Activated naive CD4-positive, alpha-beta T cell treated with anti-CD3 and anti-CD28 coated beads, Interleukin-2, amount 50 U/mL, for 24 hours (primary cell): ENCODE measurements around the gene AATK.

ENCODE experiments used
- H3K27ac Mint-ChIP-seq: one replicate; pipeline ENCODE4 v1.8.0; 2021; ENCODE audit warnings: mild to moderate bottlenecking, mixed read lengths
- H3K27me3 Mint-ChIP-seq: one replicate; pipeline ENCODE4 v1.8.0; 2021; ENCODE audit warnings: mixed read lengths
- H3K36me3 Mint-ChIP-seq: one replicate; pipeline ENCODE4 v1.8.0; 2021; ENCODE audit warnings: mixed read lengths
- H3K4me1 Mint-ChIP-seq: one replicate; pipeline ENCODE4 v1.8.0; 2021; ENCODE audit warnings: mixed read lengths
- H3K4me3 Mint-ChIP-seq: one replicate; pipeline ENCODE4 v1.8.0; 2021; ENCODE audit warnings: mild to moderate bottlenecking, mixed read lengths
- H3K9me3 Mint-ChIP-seq: one replicate; pipeline ENCODE4 v1.8.0; 2021; ENCODE audit warnings: mixed read lengths

Gene AATK

GRCh38 chr17:81166033-81166492 lies at the start of gene AATK:
Gene AATK, minus strand, starts transcription at chr17:81166221. Its CDS starts 229 bp downstream, at chr17:81165992.
- Mint-ChIP-seq H3K9me3 (no peaks in the 10 kb centered on the region), H3K4me3 (peak within 1 kb of the TSS; percentile 58), H3K27ac (no peak within 1 kb of the TSS), H3K4me1 (peaks cover 12% of the 10 kb centered on the region), H3K27me3 (peaks cover 1% of the 10 kb centered on the region), H3K36me3 (no peaks in the 10 kb centered on the region)

- H3K27ac Mint-ChIP-seq, result no peak overlapping the region
- H3K4me1 Mint-ChIP-seq, result no peaks in the 10 kb centered on the region
- no peak overlapping the region for H3K4me3 Mint-ChIP-seq
- no peaks in the 10 kb centered on the region for H3K27me3 Mint-ChIP-seq
- no peaks in the 10 kb centered on the region for H3K9me3 Mint-ChIP-seq
- no peaks in the 10 kb centered on the region for H3K36me3 Mint-ChIP-seq
Observed at GRCh38 chr17:81213978-81214377, 48.0 kb upstream of the AATK start.

- H3K9me3 Mint-ChIP-seq, result no peaks in the 10 kb centered on the region
- H3K4me3 Mint-ChIP-seq, result no peak overlapping the region
- no peaks in the 10 kb centered on the region for H3K27me3 Mint-ChIP-seq
- H3K4me1 Mint-ChIP-seq, result no peaks in the 10 kb centered on the region
- no peaks in the 10 kb centered on the region for H3K36me3 Mint-ChIP-seq
- no peak overlapping the region for H3K27ac Mint-ChIP-seq
Observed at GRCh38 chr17:81212365-81212764, 46.3 kb upstream of the AATK start.

- no peak overlapping the region for H3K4me3 Mint-ChIP-seq
- no peaks in the 10 kb centered on the region for H3K4me1 Mint-ChIP-seq
- H3K9me3 Mint-ChIP-seq, result no peaks in the 10 kb centered on the region
- no peaks in the 10 kb centered on the region for H3K36me3 Mint-ChIP-seq
- H3K27ac Mint-ChIP-seq, result no peak overlapping the region
- H3K27me3 Mint-ChIP-seq, result no peaks in the 10 kb centered on the region
Observed at GRCh38 chr17:81210868-81211267, 44.8 kb upstream of the AATK start.

- Mint-ChIP-seq H3K4me1 (no peaks in the 10 kb centered on the region), H3K27ac (no peak overlapping the region), H3K36me3 (no peaks in the 10 kb centered on the region), H3K9me3 (no peaks in the 10 kb centered on the region), H3K4me3 (no peak overlapping the region), H3K27me3 (no peaks in the 10 kb centered on the region)
Observed at GRCh38 chr17:81210466-81210865, 44.4 kb upstream of the AATK start.

- H3K27ac Mint-ChIP-seq, result no peak overlapping the region
- no peaks in the 10 kb centered on the region for H3K9me3 Mint-ChIP-seq
- no peaks in the 10 kb centered on the region for H3K4me1 Mint-ChIP-seq
- H3K27me3 Mint-ChIP-seq, result no peaks in the 10 kb centered on the region
- no peaks in the 10 kb centered on the region for H3K36me3 Mint-ChIP-seq
- H3K4me3 Mint-ChIP-seq, result no peak overlapping the region
Observed at GRCh38 chr17:81209141-81209540, 43.1 kb upstream of the AATK start.

GRCh38 chr17:81208651-81209050 lies 42.6 kb upstream of the AATK start:
- Mint-ChIP-seq H3K4me1 (no peaks in the 10 kb centered on the region), H3K9me3 (no peaks in the 10 kb centered on the region), H3K27me3 (no peaks in the 10 kb centered on the region), H3K4me3 (no peak overlapping the region), H3K27ac (no peak overlapping the region), H3K36me3 (no peaks in the 10 kb centered on the region)

- H3K27me3 Mint-ChIP-seq, result no peaks in the 10 kb centered on the region
- no peaks in the 10 kb centered on the region for H3K36me3 Mint-ChIP-seq
- no peak overlapping the region for H3K27ac Mint-ChIP-seq
- H3K4me1 Mint-ChIP-seq, result no peaks in the 10 kb centered on the region
- H3K9me3 Mint-ChIP-seq, result no peaks in the 10 kb centered on the region
- H3K4me3 Mint-ChIP-seq, result no peak overlapping the region
Observed at GRCh38 chr17:81207610-81208581, 41.9 kb upstream of the AATK start.

- Mint-ChIP-seq H3K36me3 (no peaks in the 10 kb centered on the region), H3K27me3 (no peaks in the 10 kb centered on the region), H3K9me3 (no peaks in the 10 kb centered on the region), H3K4me3 (no peak overlapping the region), H3K4me1 (no peaks in the 10 kb centered on the region), H3K27ac (no peak overlapping the region)
Observed at GRCh38 chr17:81206657-81207056, 40.6 kb upstream of the AATK start.

- Mint-ChIP-seq H3K4me3 (no peak overlapping the region), H3K4me1 (no peaks in the 10 kb centered on the region), H3K27me3 (no peaks in the 10 kb centered on the region), H3K9me3 (no peaks in the 10 kb centered on the region), H3K27ac (no peak overlapping the region), H3K36me3 (no peaks in the 10 kb centered on the region)
Observed at GRCh38 chr17:81206166-81206565, 40.1 kb upstream of the AATK start.

- Mint-ChIP-seq H3K27ac (no peak overlapping the region), H3K27me3 (no peaks in the 10 kb centered on the region), H3K9me3 (no peaks in the 10 kb centered on the region)
Observed at GRCh38 chr17:81204578-81204977, 38.6 kb upstream of the AATK start.

GRCh38 chr17:81203136-81203535 lies 37.1 kb upstream of the AATK start:
- Mint-ChIP-seq H3K27me3 (no peaks in the 10 kb centered on the region), H3K4me3 (no peak overlapping the region), H3K27ac (no peak overlapping the region), H3K9me3 (no peaks in the 10 kb centered on the region), H3K36me3 (no peaks in the 10 kb centered on the region), H3K4me1 (no peaks in the 10 kb centered on the region)

More at GRCh38 chr17:81204578-81204977, 38.6 kb upstream of the AATK start:
- Mint-ChIP-seq H3K36me3 (no peaks in the 10 kb centered on the region), H3K4me3 (no peak overlapping the region), H3K4me1 (no peaks in the 10 kb centered on the region)

- Mint-ChIP-seq H3K27ac (no peak overlapping the region), H3K9me3 (no peaks in the 10 kb centered on the region), H3K36me3 (no peaks in the 10 kb centered on the region), H3K4me3 (no peak overlapping the region), H3K27me3 (no peaks in the 10 kb centered on the region), H3K4me1 (no peaks in the 10 kb centered on the region)
Observed at GRCh38 chr17:81202318-81202717, 36.3 kb upstream of the AATK start.

GRCh38 chr17:81200695-81201580 lies 34.9 kb upstream of the AATK start:
- Mint-ChIP-seq H3K27ac (no peak overlapping the region), H3K27me3 (no peaks in the 10 kb centered on the region), H3K36me3 (no peaks in the 10 kb centered on the region), H3K9me3 (no peaks in the 10 kb centered on the region), H3K4me3 (no peak overlapping the region), H3K4me1 (no peaks in the 10 kb centered on the region)

GRCh38 chr17:81200201-81200600 lies 34.2 kb upstream of the AATK start:
- Mint-ChIP-seq H3K27me3 (no peaks in the 10 kb centered on the region), H3K36me3 (no peaks in the 10 kb centered on the region), H3K27ac (no peak overlapping the region), H3K9me3 (no peaks in the 10 kb centered on the region), H3K4me3 (no peak overlapping the region), H3K4me1 (no peaks in the 10 kb centered on the region)

- Mint-ChIP-seq H3K4me1 (no peaks in the 10 kb centered on the region), H3K27ac (no peak overlapping the region), H3K36me3 (no peaks in the 10 kb centered on the region), H3K4me3 (no peak overlapping the region), H3K27me3 (no peaks in the 10 kb centered on the region), H3K9me3 (no peaks in the 10 kb centered on the region)
Observed at GRCh38 chr17:81199482-81199830, 33.4 kb upstream of the AATK start.
